HG03064 (cell line): ENCODE data around the gene NSMCE3.
"Not testable (repeated sequence)": the region's sequence is repeated elsewhere in the genome, so short reads cannot be mapped to it uniquely, and the experiment has no call there.

Experiments
- ATAC-seq: cut with Tn5 transposase; IDR thresholded peaks from one replicate; pipeline ENCODE4 v1.9.1; 2021; ENCODE audit warnings: low read depth; ENCODE audit not compliant: unreplicated experiment

Gene NSMCE3

DNA sequence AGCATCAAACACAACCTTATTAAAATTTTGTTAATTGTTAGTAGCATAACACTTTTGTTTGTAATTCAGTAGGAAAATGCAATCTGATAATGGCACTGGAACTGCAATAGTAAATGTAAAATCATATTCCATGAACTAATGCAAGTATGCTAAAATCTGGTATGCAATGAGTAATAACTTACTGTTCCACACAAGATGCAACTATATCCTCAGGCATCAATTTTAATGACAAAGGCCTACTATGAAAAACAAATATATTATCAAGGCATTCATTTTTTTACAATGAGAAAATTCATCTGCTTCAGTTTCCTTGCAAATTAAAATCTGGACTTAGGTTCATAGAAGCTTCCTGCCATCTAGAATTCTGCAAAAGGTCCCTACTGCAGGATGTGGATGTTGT lies 1.4 kb upstream of the NSMCE3 start:
- no peak for ATAC-seq

DNA sequence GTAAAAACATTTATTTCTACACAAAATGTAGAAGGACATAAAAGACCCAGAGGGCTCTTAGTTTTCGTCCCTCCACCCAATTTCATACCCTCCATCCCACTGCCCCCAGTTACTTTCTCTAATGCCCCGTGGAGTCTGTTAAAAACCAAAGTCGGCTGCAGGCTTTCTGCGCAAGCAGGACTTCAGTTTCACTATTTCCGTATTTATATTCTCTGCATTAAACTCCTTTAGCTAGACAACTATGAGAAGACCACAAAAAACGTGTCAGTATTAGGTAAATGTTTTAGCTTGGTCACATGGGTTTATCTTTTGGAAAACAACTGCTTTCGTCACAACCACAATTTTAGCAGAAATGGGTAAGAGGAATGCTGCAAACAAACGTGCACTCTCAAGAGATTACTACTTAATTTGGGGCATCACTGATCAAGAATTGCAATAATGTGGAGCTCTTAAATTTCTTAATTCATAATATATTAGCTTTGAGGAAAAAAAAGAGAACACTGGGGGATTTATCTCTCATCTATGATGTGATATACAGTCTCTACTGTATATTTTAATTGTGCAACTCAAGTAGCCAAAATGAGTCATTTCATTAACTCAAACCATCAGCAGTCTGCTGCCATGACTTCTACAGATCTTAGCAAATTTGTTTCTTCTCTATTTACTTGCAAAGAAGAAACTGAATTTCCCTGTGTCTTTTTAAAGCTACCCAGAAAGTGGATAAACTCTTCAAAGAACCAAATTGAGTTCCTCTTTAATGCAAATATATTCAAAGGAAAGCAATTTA lies 740 bp upstream of the NSMCE3 start:
- peak; percentile 27 for ATAC-seq

DNA sequence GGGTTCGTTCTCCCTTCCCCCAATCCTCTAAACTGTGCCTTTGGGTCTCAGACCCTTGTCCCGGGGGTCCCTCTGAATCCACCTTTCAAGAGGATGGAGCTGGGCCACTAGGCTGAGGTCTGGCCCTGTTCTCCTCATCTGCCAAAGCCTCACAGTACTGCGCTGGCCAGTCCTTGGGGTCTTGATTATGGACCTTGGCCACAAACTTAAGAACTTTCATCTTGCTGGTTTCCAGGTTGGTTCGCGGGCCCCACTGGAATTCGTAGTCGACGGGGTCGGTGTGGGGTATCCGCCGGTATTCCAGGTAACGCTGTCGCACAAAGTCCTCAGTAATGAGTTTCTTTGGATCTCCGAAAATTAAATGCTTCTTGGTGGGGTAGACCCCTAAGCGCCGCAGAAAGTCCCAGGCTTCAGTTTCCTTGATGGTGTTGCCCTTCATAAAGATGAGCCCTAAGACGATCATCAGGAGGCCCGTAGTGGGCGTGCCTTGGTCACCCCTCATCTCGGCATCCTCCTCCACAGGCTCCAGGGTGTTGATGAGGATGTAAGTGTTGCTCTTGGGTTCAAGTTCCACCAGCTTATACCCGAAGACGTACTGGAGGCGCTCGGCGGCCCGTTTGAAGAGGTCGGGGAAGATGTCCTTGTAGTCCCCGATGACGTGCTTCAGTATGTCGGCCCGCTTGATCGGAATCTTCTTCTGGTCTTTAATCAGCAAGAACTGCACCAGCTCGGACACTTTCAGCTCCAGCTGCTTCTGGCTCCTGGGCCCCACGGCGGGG lies 727 bp downstream of the NSMCE3 start:
- peak; percentile 24 for ATAC-seq

DNA sequence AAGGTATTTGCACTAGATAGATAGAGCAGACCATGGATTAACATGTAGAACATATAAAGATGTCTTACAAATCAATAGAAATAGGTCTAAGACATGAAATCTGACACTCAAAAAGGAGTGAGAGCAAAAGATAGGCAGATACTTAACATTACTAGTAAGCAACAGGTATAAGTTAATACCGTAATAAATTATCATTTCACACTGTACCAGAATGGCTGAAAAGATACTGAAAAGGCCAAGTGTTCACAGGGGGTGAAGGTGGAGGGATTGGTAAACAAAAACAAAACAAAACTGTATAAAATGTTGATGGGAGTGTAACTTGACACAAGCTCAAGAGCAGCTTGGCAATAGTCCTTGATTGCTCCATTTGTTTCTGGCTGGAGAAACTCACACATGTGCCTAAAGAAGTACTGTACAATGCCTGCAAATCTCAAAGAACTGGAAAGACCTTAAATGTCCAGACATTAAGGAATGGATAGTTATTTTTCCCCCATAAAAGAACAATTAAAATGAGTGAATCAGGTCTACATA lies 3.5 kb downstream of the NSMCE3 start:
- ATAC-seq: no peak

DNA sequence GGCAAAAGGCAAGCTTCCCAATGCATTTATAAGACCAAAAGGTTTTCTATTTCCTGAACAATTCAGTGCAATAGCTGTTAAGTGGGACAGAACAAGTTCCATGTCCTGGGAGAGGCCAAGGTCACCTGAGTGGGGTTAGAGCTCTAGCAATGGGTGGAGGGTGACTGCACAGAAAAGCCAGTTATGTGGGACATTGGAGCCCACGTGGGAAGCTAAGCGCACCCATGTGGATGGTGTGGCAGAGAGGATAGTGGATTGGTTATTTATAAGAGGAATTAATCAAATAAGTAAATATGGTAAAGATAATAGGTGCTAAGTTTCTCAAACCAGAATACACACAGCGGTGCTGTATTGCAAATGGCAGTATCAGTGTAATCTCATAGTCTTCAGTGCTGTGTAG lies 6.3 kb downstream of the NSMCE3 start:
- no peak for ATAC-seq

DNA sequence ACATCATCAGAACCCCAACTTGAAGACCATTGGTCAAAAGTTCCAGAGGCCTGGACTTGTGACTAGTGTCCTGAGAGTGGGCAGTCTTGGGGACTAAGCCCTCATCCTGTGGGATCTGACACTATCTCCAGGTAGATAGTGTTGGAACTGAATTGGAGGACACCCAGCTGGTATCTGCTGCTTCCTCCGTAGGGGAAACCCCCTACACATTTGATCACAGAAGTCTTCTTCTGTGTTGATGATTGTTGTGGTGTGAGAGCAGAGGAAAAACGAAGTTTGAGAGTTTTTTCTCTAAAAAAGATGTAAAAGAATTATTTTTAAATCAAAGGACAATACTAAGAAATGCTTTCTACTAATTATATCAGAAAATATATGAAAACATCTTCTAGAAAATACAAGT lies 6.9 kb downstream of the NSMCE3 start:
- no peak for ATAC-seq

DNA sequence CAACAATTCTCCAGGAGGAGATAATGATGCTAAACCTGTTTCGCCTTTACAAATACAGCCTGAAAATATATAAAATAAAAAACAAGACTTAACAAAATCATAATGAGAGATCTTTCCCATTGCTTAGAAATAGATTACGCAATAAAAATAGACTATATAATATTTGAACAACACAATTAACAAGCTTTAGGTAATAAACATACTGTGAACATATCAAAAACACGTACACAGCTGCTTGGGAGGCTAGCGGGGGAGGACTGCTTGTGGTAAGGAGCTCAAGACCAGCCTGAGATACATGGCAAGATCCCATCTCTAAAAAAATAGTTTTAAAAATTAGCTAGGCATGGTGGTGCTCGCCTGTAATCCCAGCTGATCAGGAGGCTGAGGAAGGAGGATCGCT lies 8.7 kb downstream of the NSMCE3 start:
- no peak for ATAC-seq

DNA sequence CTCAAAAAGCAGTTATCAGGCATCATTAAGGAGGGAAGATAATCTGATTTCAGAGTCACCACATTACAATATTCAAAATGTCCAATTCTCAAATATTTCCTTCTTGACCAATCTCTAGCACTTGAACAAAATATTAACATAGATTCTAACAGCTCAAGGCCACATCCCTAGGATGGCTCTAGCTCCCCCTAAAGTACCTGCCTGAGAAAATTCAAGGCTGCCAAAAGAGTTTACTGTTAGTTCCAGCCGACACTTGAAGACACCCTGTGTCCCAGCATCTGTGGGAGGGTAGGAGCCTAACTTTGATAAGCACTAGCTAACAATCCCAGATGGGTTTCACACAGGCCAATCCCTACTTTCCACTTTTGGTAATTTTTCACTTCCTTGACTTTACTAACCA lies 10.4 kb downstream of the NSMCE3 start:
- no peak for ATAC-seq

DNA sequence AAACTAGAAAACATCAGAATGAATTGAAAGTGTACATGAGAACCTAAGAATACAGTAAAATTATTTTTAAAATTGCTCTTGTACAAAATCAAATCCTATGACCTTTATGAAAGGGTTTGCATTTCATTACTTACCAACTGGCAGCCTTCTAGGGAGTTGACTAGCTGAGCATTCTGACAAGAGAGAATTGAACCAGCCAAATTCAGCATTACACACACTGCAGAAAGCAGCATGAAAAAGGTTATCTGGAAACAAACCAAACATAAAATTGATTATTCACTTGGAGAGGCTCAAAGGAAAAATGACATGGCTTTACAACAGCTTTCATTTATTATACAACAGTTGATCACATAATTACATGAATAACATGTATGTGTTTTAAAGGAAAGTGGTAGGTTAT lies 17.4 kb downstream of the NSMCE3 start:
- ATAC-seq: no peak

DNA sequence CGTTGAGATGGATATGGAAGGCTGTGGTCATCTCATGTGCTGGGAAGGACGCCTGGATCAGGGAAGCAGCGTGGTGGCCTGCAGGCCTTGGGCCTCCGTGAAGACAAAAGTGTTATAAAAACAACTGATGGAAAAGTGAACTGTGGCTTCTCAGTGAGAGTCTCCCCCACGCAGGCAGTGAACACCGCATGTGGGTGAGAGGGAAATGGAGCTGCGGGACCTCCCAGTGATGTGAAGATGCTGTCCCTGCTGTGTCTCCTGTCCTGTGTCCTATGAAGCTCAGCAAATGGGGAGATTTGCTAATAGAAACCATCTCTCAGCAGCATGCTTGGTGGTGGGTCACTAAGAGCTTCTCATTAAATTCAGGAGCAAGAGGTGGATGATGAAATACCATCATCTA lies 25.1 kb downstream of the NSMCE3 start:
- ATAC-seq: no peak

DNA sequence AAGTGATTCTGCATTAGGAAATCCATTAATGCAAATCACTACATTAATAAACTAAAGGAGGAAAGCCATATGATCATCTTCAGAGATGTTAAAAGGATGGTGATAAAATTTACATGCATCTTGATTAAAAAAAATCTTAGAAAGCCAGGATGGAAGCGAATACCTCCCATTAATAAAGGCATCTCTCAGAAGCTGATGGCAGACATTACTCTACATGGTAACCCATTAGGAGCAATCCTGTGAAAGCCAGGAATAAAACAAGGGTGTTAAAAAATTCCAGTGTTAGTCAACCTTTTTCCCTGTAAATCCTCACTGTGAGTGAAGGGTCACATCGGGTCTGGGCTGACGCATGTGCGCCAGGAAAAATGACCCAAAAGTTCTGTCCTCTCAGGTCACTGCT lies 25.5 kb downstream of the NSMCE3 start:
- no peak for ATAC-seq

DNA sequence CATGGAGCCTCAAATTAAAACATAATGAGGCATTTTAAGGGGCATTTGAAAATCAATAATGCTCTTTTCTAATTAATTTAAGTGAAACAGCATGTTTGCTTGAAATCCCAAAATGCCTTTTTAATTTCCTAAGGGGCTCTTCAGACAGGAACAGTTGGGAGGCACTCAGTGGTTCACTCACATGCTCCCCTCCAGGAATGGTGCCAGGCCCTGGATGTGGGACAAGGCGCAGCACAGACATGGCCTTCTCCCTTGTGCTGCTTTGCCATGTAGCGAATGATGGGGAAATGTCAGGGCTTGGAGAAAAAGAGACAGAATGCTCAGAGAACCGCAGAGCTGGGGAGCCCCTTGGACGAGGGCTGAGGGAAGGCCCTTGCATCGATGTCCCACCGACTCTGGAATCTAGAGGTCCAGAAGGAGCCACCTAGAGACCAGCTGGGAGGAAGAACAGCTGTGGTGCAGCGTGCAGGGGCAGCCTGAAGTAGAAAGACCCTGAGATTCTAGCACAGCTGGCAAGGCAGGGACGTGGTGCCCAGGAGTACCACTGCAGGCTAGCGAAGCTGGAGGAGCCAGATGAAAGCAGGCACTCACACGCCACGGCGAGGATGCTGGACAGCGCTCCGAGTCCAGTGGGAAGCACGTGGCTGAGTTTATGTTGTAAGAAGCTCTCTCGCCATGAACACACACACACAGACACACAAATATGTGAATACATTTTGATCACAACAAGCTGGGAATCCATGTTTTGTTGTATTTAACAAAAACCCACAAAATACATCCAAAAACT lies 27.0 kb downstream of the NSMCE3 start:
- ATAC-seq: no peak

DNA sequence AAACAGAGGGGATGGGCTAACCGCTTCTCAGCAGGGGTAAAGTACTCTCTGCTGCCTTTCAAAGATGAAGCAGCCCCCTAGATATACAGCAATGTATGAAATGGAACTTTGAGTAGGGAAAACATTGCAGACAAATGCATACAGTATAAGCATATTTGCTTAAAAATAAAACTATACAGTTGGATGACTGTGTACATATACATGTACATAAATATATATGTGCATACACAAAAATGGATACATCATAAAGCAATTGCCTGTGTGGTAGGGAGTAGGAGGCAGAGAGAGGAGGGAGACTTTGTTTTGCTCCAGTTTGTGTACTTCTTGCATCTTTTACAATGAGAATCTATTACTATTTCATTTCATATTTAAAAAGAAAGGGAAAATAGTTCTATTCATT lies 28.4 kb downstream of the NSMCE3 start:
- ATAC-seq: no peak

DNA sequence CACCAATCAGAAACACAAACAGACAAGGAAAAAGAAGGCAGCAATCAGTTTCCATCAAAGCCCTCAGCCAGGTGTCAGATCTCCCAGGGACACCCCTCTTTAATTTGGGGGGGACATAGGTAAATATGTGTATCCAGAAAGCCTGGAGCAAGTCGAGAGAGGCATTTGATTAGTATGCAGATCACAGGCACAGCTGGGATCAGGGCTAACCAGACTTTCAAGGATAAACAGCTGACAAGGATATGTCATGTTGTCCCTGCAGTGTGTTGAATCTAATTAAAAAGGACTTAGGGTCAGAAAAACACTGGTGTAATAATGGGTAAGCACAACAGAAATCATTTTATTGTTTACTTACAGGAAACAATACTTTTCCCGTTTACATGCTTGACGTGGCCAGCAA lies 30.2 kb downstream of the NSMCE3 start:
- no peak for ATAC-seq

DNA sequence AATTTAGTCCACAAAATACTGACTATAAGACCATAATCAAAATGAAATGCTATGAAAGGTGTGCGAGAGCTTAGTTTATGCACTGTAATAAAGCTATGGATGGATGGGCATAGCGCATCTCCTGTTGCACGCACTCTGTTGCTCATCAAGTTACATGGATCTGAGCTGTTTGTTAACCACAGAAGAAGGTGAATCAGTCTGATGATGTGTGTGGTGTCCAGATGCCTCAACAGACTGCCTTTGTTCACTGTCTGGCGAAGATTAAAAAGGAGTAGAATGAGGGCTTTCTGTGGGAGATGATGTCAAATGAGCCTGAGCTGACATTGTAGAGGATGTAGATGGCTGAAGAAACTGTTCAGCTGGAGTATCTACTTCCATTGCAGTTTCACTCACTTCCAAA lies 36.1 kb downstream of the NSMCE3 start:
- no peak for ATAC-seq

DNA sequence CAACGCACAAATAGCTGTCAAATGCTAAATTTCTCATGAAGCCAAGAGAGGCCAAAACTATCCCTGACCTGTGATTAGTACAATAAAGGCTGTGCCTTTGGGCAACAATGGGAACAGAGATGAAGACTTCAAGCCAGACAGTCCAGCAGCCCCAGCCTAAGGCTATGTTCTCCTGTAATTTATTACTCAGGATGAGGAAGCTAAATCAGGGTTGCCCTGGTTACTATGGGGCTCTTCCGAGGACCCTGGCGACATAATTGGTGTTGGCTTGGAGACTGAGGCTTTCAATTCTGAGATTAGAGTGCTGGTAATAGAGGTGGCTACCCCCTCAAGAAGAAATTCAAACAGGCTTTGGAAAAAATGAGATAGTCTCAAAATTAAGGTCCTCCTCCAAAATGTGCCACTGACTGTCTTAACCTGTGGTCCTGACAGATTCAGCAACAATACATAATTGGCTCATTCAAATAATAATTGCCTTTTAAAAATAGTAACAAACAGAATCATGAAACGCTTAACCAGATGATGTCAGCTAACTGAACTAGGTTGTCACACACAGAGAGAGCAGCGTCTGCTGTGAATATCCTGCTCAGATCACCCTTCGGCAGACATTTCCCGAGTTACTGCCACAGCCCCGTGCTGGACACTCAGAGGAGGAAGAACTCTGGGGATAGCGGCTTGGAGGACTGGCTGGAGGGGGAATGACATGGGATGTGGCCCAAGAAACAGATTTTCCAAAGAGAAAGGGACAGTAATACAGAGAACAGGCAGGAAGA lies 43.0 kb downstream of the NSMCE3 start:
- no peak for ATAC-seq

DNA sequence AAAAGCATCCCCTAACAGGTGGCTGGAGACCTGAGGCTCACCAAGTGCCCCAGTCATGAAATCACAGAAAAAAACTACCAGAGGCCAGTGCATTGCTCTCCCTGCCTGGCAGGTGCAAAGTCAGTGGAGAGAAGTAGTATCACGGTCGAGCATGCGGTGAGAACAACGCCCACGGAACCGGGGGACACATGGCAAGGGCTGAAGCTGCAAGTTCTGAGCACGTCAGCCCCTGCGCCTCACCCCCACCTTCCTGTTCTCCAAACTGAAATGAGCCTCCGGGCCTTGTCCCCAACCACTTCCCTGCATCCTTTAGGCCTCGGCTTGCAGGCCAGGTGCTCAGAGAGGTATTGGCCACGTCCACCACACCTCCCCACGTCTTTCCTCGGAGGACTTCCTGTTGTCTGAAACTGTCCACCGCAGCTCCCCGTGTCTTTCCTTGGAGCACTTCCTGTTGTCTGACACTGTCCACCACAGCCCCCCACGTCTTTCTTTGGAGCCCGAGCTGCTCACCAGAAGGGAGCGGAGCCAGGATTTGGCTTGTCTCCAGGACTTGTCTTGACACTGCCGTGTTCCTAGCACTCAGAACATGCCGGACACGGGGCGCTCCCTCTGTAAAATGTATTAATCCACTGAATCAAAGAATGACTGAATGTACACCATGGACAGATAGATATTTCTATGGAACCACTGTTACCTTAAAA lies 43.9 kb downstream of the NSMCE3 start:
- ATAC-seq: no peak

DNA sequence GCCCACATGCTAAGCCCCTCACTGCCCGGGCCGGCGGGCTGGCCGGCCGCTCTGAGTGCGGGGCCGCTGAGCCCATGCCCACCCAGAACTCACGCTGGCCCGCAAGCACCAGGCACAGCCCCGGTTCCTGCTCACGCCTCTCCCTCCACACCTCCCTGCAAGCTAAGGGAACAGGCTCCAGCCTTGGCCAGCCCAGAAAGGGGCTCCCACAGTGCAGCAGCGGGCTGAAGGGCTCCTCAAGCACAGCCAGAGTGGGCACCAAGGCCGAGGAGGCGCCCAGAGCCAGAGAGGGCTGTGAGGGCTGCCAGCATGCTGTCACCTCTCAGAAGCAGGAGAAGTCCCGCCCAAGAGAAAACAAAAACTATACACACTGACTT lies 44.6 kb downstream of the NSMCE3 start:
- ATAC-seq: not testable (repeated sequence)

DNA sequence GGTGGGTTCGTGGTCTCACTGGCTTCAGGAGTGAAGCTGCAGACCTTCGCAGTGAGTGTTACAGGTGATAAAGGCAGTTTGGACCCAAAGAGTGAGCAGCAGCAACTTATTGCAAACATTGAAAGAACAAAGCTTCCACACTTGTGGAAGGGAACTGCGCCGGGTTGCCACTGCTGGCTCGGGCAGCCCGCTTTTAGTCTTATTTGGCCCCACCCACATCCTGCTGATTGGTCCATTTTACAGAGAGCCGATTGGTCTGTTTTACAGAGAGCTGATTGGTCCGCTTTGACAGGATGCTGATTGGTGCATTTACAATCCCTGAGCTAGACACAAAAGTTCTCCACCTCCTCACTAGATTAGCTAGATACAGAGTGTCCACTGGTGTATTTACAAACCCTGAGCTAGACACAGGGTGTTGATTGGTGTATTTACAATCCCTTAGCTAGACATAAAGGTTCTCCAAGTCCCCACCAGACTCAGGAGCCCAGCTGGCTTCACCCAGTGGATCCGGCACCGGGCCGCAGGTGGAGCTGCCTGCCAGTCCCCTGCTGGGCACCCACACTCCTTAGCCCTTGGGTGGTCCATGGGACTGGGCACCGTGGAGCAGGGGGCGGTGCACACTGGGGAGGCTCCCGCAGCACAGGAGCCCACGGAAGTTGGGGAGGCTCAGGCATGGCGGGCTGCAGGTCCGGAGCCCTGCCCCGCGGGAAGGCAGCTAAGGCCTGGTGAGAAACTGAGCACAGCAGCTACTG lies 45.2 kb downstream of the NSMCE3 start:
- ATAC-seq: not testable (repeated sequence)
